Uterus (tissue), 2 donors: ENCODE results near the gene AP1S1.

Experiments used
- CTCF ChIP-seq, 4 experiments: fragments of 200-600 bp in 2 of 4; fragments of 450-650 bp in 2 of 4; sonication (generic) in 2 of 4; IDR thresholded peaks; one replicate each; pipeline ENCODE4 v1.5.1; 2016 to 2019; ENCODE audit warnings: antibody characterized with exemption in 4 of 4, mild to moderate bottlenecking in 2 of 4, moderate library complexity in 1 of 4
- POLR2A ChIP-seq, 2 donors: fragments of 450-650 bp; IDR thresholded peaks; one replicate each; pipeline ENCODE4 v1.6.1; 2016; ENCODE audit warnings: antibody characterized with exemption in 2 of 2, mild to moderate bottlenecking in 1 of 2, moderate library complexity in 1 of 2

GRCh38 chr7:101162551-101163278, 8.4 kb downstream of the AP1S1 start:
- TF ChIP-seq POLR2A (IDR thresholded peaks at IDR 0.05): no peak
- no peak for TF ChIP-seq CTCF (IDR thresholded peaks at IDR 0.05)
